Activated T-cell treated with anti-CD3 and anti-CD28 coated beads, Interleukin-2, amount 50 U/mL, for 24 hours (primary cell): ENCODE data around the gene RIN3.
"Not testable (repeated sequence)": the region's sequence is repeated elsewhere in the genome, so short reads cannot be mapped to it uniquely, and the experiment has no call there.

Experiments used
- DNase-seq: peaks from one replicate; pipeline ENCODE4 v3.0.0-alpha.2; 2020
- H3K27ac Mint-ChIP-seq: 2 replicates; pipeline ENCODE4 v1.8.0; 2020; ENCODE audit warnings: mild to moderate bottlenecking, mixed read lengths
- H3K27me3 Mint-ChIP-seq: 2 replicates; pipeline ENCODE4 v1.8.0; 2020; ENCODE audit warnings: mixed read lengths
- H3K36me3 Mint-ChIP-seq: 2 replicates; pipeline ENCODE4 v1.8.0; 2020; ENCODE audit warnings: low read depth, mixed read lengths
- H3K4me1 Mint-ChIP-seq: 2 replicates; pipeline ENCODE4 v1.8.0; 2020; ENCODE audit warnings: low read depth, mixed read lengths
- H3K4me3 Mint-ChIP-seq: 2 replicates; pipeline ENCODE4 v1.8.0; 2020; ENCODE audit warnings: mild to moderate bottlenecking, moderate library complexity, mixed read lengths
- H3K9me3 Mint-ChIP-seq: 2 replicates; pipeline ENCODE4 v1.8.0; 2020; ENCODE audit warnings: mixed read lengths

Gene RIN3

DNA sequence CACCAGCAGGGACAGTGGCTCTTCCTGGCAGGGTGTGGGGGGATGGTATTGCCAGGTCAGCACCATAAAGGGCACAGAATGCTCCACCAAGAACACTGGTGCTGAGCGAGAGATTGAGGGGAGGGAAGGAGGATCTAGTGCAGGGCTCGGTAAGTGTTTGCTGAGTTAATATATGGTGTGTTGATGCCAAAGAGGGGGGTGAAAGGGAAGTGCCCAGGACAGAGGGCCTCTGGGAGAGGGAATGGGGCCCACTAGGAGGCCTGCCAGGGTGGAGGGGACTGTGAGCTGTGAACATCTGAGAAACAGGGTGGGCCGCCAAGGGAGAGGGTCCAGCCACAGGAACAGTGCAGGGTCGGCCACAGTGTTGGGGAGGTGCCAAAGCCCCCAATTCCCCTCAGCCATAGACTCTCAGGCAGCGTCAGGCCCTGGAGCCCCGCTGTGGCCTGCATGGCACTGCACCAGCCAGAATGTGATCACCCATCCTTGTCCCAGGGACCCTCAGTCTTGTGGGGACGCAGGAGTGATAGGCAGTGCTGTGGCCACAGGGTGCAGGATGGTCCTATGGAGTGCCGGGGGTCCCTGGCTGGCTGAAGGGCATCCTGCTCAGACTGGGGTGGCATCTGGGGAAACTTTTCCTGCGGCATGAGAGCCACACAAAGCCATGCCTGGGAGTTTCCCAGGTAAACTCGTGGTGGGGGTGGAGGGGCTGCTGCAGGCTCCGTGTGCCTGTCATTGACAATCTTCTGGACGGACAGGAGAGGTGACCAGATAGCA lies 11.9 kb downstream of the RIN3 start:
- H3K4me3 Mint-ChIP-seq = no peak overlapping the region
- peaks cover 8% of the 10 kb centered on the region for H3K36me3 Mint-ChIP-seq
- H3K9me3 Mint-ChIP-seq = peaks cover 6% of the 10 kb centered on the region
- peaks cover 69% of the 10 kb centered on the region for H3K4me1 Mint-ChIP-seq
- no peaks in the 10 kb centered on the region for H3K27me3 Mint-ChIP-seq
- no peak for DNase-seq
- peak overlapping the region; percentile 77 for H3K27ac Mint-ChIP-seq

DNA sequence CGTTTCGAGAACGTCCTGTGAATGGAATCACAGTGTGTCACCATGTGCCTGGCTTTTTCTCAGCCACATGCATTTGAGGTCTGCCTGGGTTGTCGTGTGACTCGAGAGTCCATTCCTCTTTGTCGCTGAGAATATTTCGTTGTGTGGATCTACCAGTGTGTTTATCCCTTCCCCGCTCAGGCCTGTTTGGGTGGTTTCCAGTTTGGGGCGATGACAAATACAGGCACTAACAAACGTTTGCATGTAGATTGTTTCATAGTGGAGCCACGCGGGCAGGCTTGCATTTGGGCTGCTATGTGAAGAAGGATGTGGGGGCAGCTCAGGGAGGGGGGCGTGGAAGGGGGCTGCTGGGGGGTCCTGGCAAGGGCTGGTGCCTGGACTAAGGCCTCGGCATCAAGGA lies 14.1 kb downstream of the RIN3 start:
- Mint-ChIP-seq H3K36me3 (peaks cover 9% of the 10 kb centered on the region), H3K4me1 (peaks cover 73% of the 10 kb centered on the region), H3K27ac (peak overlapping the region; percentile 82), H3K27me3 (no peaks in the 10 kb centered on the region), H3K4me3 (no peak overlapping the region), H3K9me3 (no peaks in the 10 kb centered on the region)
- DNase-seq = peak; percentile 33

DNA sequence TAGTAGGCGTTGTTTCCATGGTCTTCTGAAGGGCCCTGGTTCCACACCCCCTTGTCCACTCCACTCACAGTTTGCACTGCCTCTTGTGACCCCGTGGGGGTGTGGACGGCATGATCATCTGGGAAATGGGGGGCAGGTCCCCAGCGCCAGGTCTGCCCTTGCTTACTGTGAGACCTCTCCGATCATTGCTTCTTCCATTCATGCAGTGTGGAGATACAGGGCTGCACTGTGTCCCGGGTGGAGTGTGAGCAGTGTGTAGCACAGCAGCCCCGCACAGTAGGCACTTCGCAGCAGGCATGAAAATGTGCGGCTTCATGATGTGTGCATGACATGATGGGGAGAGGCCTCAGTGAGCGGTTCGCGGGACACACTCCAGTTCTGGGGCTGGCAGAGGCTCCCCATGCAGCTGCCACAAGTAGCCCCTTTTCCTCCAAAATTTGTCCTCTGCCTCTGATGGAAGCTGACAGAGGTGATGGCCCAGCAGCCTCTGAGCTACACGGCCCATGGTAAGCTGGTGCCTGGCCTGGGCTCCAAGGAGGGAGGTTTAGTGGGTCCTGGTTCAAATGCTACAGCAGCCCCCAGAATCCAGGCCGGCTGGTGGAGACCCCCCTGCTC lies 15.0 kb downstream of the RIN3 start:
- H3K9me3 Mint-ChIP-seq = no peaks in the 10 kb centered on the region
- H3K36me3 Mint-ChIP-seq = peaks cover 9% of the 10 kb centered on the region
- peak; percentile 28 for DNase-seq
- H3K4me1 Mint-ChIP-seq = peaks cover 78% of the 10 kb centered on the region
- no peak overlapping the region for H3K4me3 Mint-ChIP-seq
- no peaks in the 10 kb centered on the region for H3K27me3 Mint-ChIP-seq
- H3K27ac Mint-ChIP-seq = peak overlapping the region; percentile 82

DNA sequence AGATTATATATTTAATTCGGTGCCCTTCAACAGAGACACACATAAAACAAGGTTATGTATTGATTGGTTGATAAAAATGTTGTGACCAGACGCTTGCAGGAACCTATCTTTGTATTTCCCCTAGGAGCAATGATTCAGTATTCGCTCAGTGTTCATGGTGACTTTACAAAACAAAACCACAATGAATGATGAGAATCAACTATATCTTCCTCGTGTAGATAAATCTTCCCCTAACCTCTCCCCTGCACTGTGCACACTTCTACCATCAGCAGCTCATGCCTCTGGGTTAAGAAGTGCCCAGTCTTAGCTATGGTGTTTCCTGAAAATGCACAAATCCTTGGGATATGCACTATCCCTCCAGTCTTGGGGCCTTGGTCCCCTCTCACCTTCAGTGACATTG lies 16.3 kb downstream of the RIN3 start:
- Mint-ChIP-seq H3K27ac (peak overlapping the region; percentile 98), H3K4me1 (peaks cover 80% of the 10 kb centered on the region), H3K9me3 (no peaks in the 10 kb centered on the region), H3K4me3 (peak overlapping the region; percentile 1), H3K27me3 (no peaks in the 10 kb centered on the region), H3K36me3 (peaks cover 9% of the 10 kb centered on the region)
- DNase-seq = peak; percentile 27

DNA sequence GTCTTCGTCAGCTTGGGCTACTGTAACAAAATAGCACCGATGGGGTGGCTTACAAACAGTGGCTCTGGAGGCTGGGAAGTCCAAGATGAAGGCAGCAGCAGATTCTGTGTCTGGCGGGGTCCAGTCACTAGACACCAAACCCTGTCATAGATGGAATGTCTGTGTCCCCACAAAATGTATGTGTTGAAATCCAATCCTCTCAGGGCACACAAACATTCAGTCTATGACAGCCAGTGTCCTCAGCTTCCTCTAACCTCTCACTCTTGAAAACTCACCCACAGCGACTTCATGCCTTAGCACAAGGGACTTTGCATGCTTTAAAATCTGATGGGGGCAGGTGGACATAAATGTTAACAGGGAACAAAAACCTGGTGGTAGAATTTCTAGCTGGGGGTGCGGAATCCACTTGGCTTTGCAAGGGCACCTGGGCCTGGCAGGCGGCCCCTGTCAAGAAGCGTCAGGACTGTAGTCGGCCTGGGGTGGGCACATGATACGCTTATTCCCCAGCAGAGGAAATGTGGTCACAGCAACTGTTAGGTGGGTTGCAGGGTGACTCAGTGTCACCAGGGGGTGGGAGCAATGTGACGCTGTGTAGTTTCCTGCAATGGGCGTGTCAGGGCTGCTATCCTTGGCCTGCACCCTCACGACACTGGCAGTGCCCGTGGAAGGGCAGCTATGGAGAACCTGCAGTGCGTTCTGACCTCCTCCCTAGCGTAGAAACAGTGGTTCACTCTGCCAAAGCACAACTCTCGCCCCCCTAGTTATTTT lies 17.7 kb downstream of the RIN3 start:
- Mint-ChIP-seq H3K27me3 (no peaks in the 10 kb centered on the region), H3K4me3 (peak overlapping the region; percentile 53), H3K9me3 (no peaks in the 10 kb centered on the region), H3K4me1 (peaks cover 87% of the 10 kb centered on the region), H3K27ac (peak overlapping the region; percentile 98), H3K36me3 (peaks cover 11% of the 10 kb centered on the region)
- DNase-seq = peak; percentile 78

DNA sequence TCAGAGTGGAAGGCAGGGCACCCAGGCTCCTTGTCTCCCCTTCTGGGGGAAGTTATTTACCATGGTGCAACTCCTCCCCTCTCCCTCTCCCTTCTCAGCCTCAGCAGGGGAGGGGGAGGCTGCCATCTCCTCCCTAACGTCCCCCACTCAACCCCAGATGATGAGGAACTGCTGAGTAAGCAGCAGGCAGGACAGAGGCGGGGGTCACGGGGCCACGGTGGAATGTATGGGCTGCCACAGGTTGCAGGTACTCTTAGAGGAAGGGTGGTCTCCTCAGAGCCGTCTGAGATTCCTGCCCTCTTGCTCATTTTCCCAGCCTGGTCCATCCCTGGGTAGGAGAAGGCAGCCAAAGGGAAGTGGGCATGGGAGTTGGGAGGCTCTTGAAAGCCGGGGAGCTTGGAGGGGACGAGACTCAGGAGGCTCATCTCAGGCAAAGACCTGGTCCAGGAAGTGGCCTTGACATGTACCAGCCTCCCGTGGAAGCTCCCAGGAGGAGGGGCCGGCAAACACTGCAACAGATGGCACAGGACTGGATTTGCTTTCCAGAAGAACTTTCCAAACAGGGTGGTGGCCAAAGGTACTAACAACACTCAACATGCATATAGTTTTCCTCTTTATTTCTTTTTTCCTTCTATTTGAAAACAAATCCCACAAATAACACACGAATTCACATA lies 19.0 kb downstream of the RIN3 start:
- Mint-ChIP-seq H3K27ac (peak overlapping the region; percentile 98), H3K9me3 (no peaks in the 10 kb centered on the region), H3K4me3 (peak overlapping the region; percentile 53), H3K4me1 (peaks cover 88% of the 10 kb centered on the region), H3K27me3 (no peaks in the 10 kb centered on the region), H3K36me3 (peaks cover 11% of the 10 kb centered on the region)
- peak; percentile 32 for DNase-seq

DNA sequence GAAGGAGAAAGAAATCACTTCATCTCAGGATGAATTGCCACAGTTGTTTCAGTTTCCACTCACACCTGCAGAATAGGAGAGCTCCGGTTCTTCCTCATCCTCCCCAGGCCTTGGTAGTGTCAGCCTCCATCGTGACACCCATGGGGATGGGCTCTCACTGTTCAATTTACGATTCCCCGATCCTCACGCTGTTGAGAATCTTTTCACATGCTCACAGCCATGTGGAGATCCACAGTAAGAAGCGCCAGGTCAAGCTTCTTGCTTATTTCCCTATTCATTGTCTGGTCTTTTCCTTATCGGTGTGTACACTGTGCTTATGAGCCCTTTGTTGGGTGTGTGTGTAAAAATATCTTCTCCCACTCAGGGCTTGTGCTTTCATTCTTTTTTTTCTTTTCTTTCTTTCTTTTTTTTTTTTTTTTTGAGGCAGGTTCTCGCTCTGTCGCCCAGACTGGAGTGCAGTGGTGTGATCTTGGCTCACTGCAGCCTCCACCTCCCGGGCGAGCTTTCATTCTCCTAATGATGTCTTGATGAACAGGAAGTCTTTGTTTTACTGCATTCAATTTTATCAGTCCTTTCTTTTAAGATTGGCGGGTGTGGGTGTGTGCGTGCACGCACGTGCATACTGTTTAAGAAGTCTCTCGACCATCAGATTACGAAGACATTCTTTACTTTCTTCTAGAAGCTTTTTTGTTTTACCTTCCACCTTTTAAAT lies 21.5 kb downstream of the RIN3 start:
- peaks cover 5% of the 10 kb centered on the region for H3K36me3 Mint-ChIP-seq
- no peaks in the 10 kb centered on the region for H3K9me3 Mint-ChIP-seq
- H3K27ac Mint-ChIP-seq = peak overlapping the region; percentile 89
- peak overlapping the region; percentile 64 for H3K4me3 Mint-ChIP-seq
- H3K4me1 Mint-ChIP-seq = peaks cover 85% of the 10 kb centered on the region
- DNase-seq = peak; percentile 44
- H3K27me3 Mint-ChIP-seq = no peaks in the 10 kb centered on the region

DNA sequence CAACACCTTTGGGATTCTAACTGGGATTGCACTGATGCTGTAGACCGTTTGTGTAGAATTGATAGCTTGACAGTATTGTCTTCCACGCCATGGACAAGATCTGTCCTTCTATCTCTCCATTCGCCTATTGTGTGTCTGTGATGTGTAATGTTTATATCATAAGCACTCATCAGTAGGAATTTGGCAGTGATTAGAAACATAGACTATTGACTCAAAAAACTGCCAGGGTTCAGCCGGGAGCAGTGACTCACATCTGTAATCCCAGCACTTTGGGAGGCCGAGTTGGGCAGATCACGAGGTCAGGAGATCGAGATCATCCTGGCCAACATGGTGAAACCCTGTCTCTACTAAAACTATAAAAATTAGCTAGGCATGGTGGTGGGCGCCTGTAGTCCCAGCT lies 22.6 kb downstream of the RIN3 start:
- Mint-ChIP-seq H3K27ac (peak overlapping the region; percentile 66), H3K4me3 (peak overlapping the region; percentile 64), H3K4me1 (peaks cover 85% of the 10 kb centered on the region)
- H3K27me3 Mint-ChIP-seq, H3K36me3 Mint-ChIP-seq, H3K9me3 Mint-ChIP-seq: not testable (repeated sequence)
- DNase-seq = peak; percentile 12

DNA sequence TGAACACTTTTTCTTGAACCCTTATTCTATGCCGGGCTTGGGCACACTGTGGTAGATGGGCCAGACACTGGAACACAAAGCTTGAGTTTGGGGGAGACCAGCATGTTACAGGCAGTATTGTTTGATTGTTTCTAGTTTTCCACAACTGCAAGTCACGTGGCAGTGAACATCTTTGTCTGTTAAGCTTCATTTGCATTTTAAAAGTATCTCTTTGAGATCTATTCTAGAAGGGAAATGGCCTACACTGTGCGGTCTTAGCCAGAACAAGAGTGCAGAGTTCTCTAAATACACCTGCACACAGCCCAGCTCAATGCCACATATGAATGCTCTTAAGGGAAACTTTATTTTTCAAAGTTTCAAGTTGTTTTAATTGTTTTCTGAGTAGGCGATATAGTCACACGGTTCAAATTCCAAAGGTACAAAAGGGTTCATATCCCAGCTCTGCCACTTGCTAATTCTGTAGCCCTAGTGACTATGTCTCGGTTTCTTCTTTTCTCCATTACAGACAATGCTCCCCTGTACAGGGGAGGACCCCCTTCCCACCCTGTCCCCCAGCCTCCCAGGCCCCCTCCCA lies 24.9 kb downstream of the RIN3 start:
- H3K27me3 Mint-ChIP-seq = no peaks in the 10 kb centered on the region

DNA sequence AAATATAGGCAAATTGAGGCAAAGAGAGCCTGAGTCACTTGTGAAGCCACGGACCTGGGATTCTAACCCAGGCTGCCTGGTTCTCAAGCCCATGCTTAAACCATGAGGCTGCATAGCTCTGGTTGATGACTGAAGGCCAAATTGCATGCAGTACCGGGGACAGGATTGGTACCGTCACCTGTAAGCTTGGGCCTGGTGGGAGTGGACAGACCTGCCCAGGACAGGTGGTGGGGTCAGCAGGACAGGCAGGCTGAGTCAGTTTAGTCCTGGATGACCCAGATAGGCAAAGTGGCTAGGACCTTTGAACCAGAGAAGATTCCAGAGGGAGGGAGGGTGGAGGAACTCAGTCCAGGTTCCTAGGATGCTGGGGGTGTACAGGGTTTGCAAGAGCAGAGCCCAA lies 25.8 kb downstream of the RIN3 start:
- Mint-ChIP-seq H3K4me3 (no peak overlapping the region), H3K27me3 (no peaks in the 10 kb centered on the region), H3K27ac (peak overlapping the region; percentile 55)

More for the DNA sequence above, 24.9 kb downstream of the RIN3 start:
- Mint-ChIP-seq H3K36me3 (peaks cover 3% of the 10 kb centered on the region), H3K9me3 (no peaks in the 10 kb centered on the region), H3K4me1 (peaks cover 82% of the 10 kb centered on the region), H3K27ac (peak overlapping the region; percentile 29), H3K4me3 (no peak overlapping the region)
- DNase-seq = no peak

DNA sequence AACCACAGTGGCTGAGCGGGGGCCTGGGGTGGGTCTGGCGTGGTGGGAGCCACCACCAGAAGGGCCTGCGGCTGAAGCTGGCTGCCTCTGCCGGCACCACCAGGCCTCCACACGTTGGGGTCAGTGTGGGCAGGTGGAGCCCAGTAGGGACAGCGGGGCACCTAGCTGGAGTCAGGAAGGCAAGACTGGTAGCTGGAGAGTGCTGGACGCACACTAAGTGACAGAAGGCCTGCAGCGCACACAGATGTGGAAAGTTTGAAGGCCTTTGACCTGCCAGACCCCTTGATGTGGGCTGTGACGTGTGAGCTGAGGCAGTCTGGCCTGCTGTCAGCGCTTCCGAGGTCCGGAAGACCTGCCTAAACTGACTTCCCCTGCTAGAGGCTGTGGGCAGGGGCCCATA lies 26.3 kb downstream of the RIN3 start:
- peak overlapping the region; percentile 72 for H3K27ac Mint-ChIP-seq
- H3K4me1 Mint-ChIP-seq = peaks cover 75% of the 10 kb centered on the region
- peaks cover 3% of the 10 kb centered on the region for H3K36me3 Mint-ChIP-seq
- peak; percentile 37 for DNase-seq
- no peaks in the 10 kb centered on the region for H3K9me3 Mint-ChIP-seq
- no peak overlapping the region for H3K4me3 Mint-ChIP-seq
- no peaks in the 10 kb centered on the region for H3K27me3 Mint-ChIP-seq

More for the DNA sequence above, 25.8 kb downstream of the RIN3 start:
- no peaks in the 10 kb centered on the region for H3K9me3 Mint-ChIP-seq
- H3K4me1 Mint-ChIP-seq = peaks cover 77% of the 10 kb centered on the region
- peaks cover 3% of the 10 kb centered on the region for H3K36me3 Mint-ChIP-seq
- peak; percentile 29 for DNase-seq

DNA sequence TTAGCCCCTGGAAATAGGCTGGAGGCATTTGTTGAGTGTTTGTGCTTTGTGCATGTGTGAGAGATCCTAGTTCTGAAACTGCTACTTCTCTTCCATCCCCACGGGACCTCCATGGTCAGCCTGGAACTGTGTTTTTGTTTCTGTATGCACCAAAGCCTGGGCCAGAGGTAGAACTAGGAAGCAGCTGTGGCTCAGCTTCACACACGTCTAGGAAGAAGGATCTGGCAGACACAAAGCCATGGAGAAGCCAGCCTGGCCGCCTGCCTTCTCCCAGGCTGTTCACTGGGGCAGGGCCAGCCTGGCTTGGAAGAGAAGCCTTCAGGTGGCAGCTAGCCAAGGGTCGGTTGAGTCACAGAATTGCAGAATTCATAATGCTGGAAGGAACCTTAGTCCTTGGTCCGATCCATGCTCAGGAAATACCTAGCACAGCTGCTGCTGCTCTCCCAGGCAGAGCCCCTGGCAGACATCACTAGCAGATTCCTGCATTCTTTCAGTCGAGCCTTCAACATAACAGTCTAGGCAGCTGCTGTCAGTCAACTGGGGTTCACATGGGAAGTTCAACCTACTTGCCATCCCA lies 27.0 kb downstream of the RIN3 start:
- H3K36me3 Mint-ChIP-seq = no peaks in the 10 kb centered on the region
- peak; percentile 30 for DNase-seq
- no peaks in the 10 kb centered on the region for H3K27me3 Mint-ChIP-seq
- peaks cover 68% of the 10 kb centered on the region for H3K4me1 Mint-ChIP-seq
- no peaks in the 10 kb centered on the region for H3K9me3 Mint-ChIP-seq
- peak overlapping the region; percentile 72 for H3K27ac Mint-ChIP-seq
- H3K4me3 Mint-ChIP-seq = no peak overlapping the region

DNA sequence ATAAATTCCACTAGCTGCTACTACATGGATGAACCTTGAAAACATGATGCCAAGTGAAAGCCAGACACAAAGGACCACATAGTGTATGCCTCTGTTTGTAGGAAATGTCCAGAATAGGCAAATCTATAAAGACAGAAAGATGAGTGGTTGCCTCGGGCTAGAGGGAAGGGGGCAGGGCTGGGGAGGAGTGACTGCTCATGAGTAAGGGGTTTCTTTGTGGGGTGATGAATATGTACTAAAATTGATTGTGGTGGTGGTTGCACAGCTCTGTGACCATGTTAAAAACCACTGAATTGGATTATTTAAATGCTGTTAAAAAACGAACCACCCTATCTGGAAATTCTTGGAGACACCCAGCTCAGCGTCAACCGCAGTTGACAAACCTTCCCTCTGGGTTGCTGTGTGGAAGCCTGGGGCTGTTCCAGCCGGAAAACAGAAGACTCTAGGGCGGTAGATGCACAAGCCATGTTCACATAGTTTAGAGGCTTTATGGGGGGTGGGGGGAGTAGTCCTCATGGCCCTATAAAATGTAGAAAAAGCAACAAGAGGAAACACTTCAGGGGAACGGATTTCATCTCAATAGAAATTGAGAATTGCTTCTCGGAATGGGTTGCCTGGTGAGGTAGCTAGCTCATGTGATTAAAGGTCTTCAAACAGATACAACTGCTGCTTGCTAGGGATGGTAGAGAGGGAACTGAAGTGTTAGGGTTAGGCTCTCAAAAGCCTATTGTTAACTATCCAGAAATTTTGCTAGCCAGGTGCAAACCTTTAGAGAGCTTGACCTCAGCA lies 29.4 kb downstream of the RIN3 start:
- Mint-ChIP-seq H3K27ac (no peak overlapping the region), H3K4me3 (no peak overlapping the region)

More for the DNA sequence above, 29.4 kb downstream of the RIN3 start:
- H3K4me1 Mint-ChIP-seq = peaks cover 58% of the 10 kb centered on the region
- peak; percentile 7 for DNase-seq
- peaks cover 2% of the 10 kb centered on the region for H3K36me3 Mint-ChIP-seq
- H3K27me3 Mint-ChIP-seq = no peaks in the 10 kb centered on the region
- no peaks in the 10 kb centered on the region for H3K9me3 Mint-ChIP-seq
